Activated gamma-delta T cell treated with Interleukin-2 at 50 U/mL for 16 hours (primary cell): Measurements from ENCODE around the gene B3GNT9.
"Not testable (repeated sequence)": the region's sequence is repeated elsewhere in the genome, so short reads cannot be mapped to it uniquely, and the experiment has no call there.

ENCODE experiments used
- DNase-seq: peaks from one replicate; pipeline ENCODE4 v3.0.0-alpha.2; 2020

B3GNT9 gene

GRCh38 chr16:67149276-67150046 lies 1.3 kb downstream of the B3GNT9 start:
- no peak for DNase-seq

- no peak for DNase-seq
Measured at GRCh38 chr16:67148656-67149275, 2.0 kb downstream of the B3GNT9 start.

- no peak for DNase-seq
Measured at GRCh38 chr16:67148221-67148620, 2.6 kb downstream of the B3GNT9 start.

- no peak for DNase-seq
Measured at GRCh38 chr16:67147437-67148140, 3.2 kb downstream of the B3GNT9 start.

- DNase-seq = no peak
Measured at GRCh38 chr16:67146523-67147357, 4.1 kb downstream of the B3GNT9 start.

GRCh38 chr16:67145746-67146145 lies 5.1 kb downstream of the B3GNT9 start:
- DNase-seq = no peak

GRCh38 chr16:67144943-67145342 lies 5.9 kb downstream of the B3GNT9 start:
- DNase-seq = no peak

GRCh38 chr16:67142342-67142741 lies 8.5 kb downstream of the B3GNT9 start:
- DNase-seq = no peak

GRCh38 chr16:67141391-67141790 lies 9.4 kb downstream of the B3GNT9 start:
- no peak for DNase-seq

GRCh38 chr16:67137605-67138004 lies 13.2 kb downstream of the B3GNT9 start:
- no peak for DNase-seq

GRCh38 chr16:67129422-67129821 lies 21.4 kb downstream of the B3GNT9 start:
- DNase-seq = no peak

GRCh38 chr16:67128887-67129286 lies 21.9 kb downstream of the B3GNT9 start:
- DNase-seq = no peak

GRCh38 chr16:67128417-67128816 lies 22.4 kb downstream of the B3GNT9 start:
- DNase-seq = no peak

- not testable (repeated sequence) for DNase-seq
Measured at GRCh38 chr16:67122799-67123198, 28.0 kb downstream of the B3GNT9 start.

GRCh38 chr16:67120025-67120424 lies 30.8 kb downstream of the B3GNT9 start:
- DNase-seq = no peak

GRCh38 chr16:67117716-67118115 lies 33.1 kb downstream of the B3GNT9 start:
- no peak for DNase-seq

- DNase-seq = no peak
Measured at GRCh38 chr16:67116388-67117311, 34.1 kb downstream of the B3GNT9 start.

GRCh38 chr16:67115639-67116038 lies 35.2 kb downstream of the B3GNT9 start:
- DNase-seq = no peak

GRCh38 chr16:67114793-67115192 lies 36.0 kb downstream of the B3GNT9 start:
- no peak for DNase-seq

GRCh38 chr16:67112591-67113399 lies 38.0 kb downstream of the B3GNT9 start:
- no peak for DNase-seq

- DNase-seq = no peak
Measured at GRCh38 chr16:67111951-67112444, 38.8 kb downstream of the B3GNT9 start.
